Mammary microvascular endothelial cell (primary cell): ENCODE results near the gene DCC. TPM values are rescaled to one million over a fixed set of nuclear protein-coding genes. Genes with fewer than 3 reads are reported as not detected.

Experiments used
- total RNA-seq: library from RNA; depleted of rRNA; stranded (reverse); fragments of >200 nt; gene quantifications from 2 replicates; pipeline ENCODE4 v1.2.3, GENCODE V29; 2015

Gene DCC
- total RNA-seq = not detected in 2 replicates

GRCh38 chr18:52339891-52340371, at the start of gene DCC:
TSS of gene DCC (plus strand) at chr18:52340197. CDS start at chr18:52340788, 591 bp downstream.

